Measurements from ENCODE around the gene ZNF207.
"Not testable (repeated sequence)": the region's sequence is repeated elsewhere in the genome, so short reads cannot be mapped to it uniquely, and the experiment has no call there.

The ZNF207 gene

DNA sequence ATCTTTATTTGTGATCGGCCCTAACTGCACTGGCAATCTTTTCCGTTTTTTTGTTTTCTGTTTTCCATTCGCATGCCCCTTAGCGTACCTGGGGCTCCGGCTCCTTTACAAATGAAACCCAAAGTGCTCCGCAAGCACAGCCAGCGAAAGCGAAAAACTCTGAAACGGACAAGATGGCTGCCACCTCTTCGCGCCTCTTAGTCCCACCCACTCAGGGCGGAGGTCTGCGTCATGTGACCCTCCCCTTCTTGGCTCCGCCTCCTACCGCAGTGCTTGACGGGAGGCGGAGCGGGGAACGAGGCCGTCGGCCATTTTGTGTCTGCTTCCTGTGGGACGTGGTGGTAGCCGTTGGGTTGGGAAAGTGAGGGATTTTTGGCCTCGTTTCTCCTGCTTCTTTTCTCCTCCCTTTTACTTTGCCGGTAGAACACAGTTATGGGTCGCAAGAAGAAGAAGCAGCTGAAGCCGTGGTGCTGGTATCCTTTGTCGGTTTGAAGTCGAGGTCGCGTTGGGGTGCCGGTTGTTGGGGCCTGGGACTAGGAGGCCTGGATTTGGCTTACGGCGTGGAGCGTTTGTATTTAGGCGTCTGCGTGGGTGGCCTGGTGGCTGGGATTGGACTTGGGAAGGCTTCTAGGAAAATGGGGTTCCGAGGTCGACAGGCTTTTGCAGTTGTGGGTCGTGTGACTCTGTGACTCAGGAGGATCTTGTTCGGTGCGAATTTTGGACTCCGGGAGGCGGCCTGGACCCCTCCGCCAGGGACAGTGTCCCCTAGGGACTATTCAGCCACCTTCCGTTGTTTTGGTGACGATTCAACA is at the start of gene ZNF207:
Gene ZNF207 (plus strand): TSS at position 304 of the 812 bp plus-strand sequence. CDS start 129 bp downstream, at position 433.
- no peaks in the 10 kb centered on the region for H3K27me3 ChIP-seq (ENCODE audit: insufficient read depth, low read length)
- peak within 1 kb of the TSS; percentile 98 for H3K4me3 ChIP-seq (ENCODE audit: low read length)
- peak within 1 kb of the TSS; percentile 90 for H3K27ac ChIP-seq (ENCODE audit: low read length)
- no peaks in the 10 kb centered on the region for H3K9me3 ChIP-seq (ENCODE audit: insufficient read depth, low read depth, low read length)
- peak within 1 kb of the TSS; percentile 99 for H3K9ac ChIP-seq (ENCODE audit: low read depth, low read length)
- no peaks in the 10 kb centered on the region for H3K4me1 ChIP-seq (ENCODE audit: insufficient read depth, low read length)
- peaks cover 41% of the 10 kb centered on the region for H3K36me3 ChIP-seq (ENCODE audit: insufficient read depth, low read depth, low read length)

DNA sequence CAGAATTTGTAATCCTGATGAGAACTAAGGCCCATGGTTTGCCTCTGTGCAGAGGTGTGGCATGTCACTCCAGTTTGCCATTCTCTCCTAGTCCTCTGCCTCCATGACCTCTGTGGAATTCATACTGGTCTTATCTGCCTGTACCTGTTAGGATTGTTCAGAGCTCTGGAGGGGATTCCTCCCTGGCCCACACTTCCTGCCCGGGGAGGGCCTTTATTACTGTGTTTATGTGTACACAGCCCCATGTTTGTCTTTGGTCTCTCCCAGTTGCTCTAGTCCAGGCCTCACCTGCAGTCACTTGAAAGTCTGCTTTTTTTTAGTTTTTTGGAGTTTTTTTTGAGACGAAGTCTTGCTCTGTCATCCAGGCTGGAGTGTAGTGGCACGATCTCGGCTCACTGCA is 47.9 kb upstream of the ZNF207 start:
- Histone ChIP-seq H3K9ac (ENCODE audit: low read depth, low read length) (no peak overlapping the region), H3K36me3 (ENCODE audit: insufficient read depth, low read depth, low read length) (no peaks in the 10 kb centered on the region), H3K27me3 (ENCODE audit: insufficient read depth, low read length) (no peaks in the 10 kb centered on the region)

DNA sequence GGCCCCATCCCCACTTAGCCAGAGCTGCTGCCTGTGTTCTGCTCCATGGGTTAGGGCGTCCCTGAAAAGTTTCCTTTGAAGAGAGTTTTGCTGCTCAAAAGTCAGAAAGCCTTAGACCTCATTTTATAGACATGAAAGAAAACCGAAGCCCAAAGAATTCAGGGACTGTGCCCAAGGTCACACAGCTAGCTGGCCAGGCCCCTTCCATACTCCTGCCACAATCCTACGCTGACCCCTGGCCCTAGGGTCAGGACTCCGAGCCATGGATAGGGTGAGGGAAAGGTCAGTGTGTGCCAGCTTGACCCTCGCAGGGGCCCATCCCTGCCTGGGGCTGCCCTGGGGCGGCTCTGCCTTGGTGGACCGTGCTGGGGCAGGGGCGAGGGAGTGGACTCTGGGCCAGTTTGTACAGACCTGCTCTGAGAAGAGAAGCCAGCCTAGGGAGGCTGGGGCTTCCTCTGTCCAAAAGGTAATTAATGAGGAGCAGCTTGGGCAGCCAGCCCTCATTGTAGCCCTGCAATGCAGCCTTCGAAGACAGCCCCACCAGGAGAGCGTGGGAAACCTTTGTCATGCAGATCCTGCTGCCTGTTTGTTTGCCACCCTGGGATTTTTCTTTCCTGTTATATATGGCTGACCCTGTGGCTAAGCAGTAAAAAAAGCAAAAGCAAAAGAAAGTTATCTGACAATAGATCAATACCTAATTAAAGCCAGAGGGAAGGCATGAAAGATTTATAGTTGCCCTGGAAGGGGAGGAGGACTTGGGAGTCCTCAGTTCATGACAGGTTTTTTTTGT is 46.9 kb upstream of the ZNF207 start:
- Histone ChIP-seq H3K27ac (ENCODE audit: low read length) (peak overlapping the region; percentile 72), H3K4me3 (ENCODE audit: low read length) (peak overlapping the region; percentile 36; the same call in 1 of the 2 replicates), H3K4me1 (ENCODE audit: insufficient read depth, low read length) (peaks cover 33% of the 10 kb centered on the region), H3K36me3 (ENCODE audit: insufficient read depth, low read depth, low read length) (0 out of 2 replicates have a peak, but pooled peaks cover 6% of the 10 kb centered on the region), H3K9me3 (ENCODE audit: insufficient read depth, low read depth, low read length) (no peaks in the 10 kb centered on the region), H3K27me3 (ENCODE audit: insufficient read depth, low read length) (no peaks in the 10 kb centered on the region), H3K9ac (ENCODE audit: low read depth, low read length) (peak overlapping the region; percentile 74; the same call in 1 of the 2 replicates)

More for the DNA sequence above, 47.9 kb upstream of the ZNF207 start:
- Histone ChIP-seq H3K27ac (ENCODE audit: low read length) (no peak overlapping the region), H3K4me1 (ENCODE audit: insufficient read depth, low read length) (peaks cover 29% of the 10 kb centered on the region), H3K9me3 (ENCODE audit: insufficient read depth, low read depth, low read length) (no peaks in the 10 kb centered on the region), H3K4me3 (ENCODE audit: low read length) (no peak overlapping the region)

DNA sequence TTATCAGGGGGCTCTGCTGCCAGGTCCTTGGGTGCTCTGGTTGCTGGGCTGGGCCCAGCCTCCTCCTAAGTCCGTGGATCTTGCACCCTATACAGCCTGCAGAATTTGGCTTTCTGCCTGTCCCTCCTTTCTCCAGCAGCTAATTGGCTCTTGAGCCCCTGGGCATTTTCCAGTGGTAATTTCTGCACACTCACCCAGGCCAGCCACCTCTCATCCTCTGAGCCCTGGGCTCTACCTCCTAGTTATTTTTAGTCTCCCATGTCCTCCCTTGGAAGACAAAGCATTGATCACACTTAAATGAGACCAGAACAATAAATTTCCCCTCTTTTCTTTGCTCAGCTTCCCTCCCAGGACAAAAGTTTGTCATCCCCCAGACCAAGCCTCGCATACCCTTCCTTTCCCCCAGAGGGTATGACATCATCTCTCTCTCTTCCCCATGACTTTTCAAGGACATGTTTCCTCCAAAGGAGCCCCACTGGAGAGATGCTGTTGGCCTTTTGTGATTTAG is 46.1 kb upstream of the ZNF207 start:
- Histone ChIP-seq H3K9ac (ENCODE audit: low read depth, low read length) (peak overlapping the region; percentile 61; the same call in 1 of the 2 replicates), H3K9me3 (ENCODE audit: insufficient read depth, low read depth, low read length) (no peaks in the 10 kb centered on the region), H3K27ac (ENCODE audit: low read length) (peak overlapping the region; percentile 23), H3K4me3 (ENCODE audit: low read length) (peak overlapping the region; percentile 36; the same call in 1 of the 2 replicates), H3K4me1 (ENCODE audit: insufficient read depth, low read length) (peaks cover 33% of the 10 kb centered on the region), H3K36me3 (ENCODE audit: insufficient read depth, low read depth, low read length) (peaks cover 11% of the 10 kb centered on the region; the same call in 1 of the 2 replicates), H3K27me3 (ENCODE audit: insufficient read depth, low read length) (no peaks in the 10 kb centered on the region)

DNA sequence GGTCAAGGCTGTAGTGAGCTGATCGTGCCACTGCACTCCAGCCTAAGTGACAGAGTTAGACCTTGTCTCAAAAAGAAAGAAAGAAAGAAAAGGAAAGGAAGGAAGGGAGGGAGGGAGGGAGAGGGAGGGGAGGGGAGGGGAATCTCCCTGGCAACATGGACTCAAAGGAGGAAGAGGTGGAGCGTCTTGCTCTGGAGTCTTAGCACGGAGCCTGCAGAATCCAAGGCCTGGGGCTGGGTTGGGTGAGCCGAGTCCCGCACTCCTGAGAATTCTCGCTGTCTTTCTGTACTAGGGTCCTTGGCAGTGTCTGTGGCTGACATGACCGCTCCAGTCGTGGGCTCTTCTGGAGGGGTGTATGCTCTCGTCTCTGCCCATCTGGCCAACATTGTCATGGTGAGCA is 44.9 kb upstream of the ZNF207 start:
- no peak overlapping the region for H3K4me3 ChIP-seq (ENCODE audit: low read length)
- H3K9ac ChIP-seq (ENCODE audit: low read depth, low read length) = no peak overlapping the region; the same call in 1 of the 2 replicates
- H3K27ac ChIP-seq (ENCODE audit: low read length) = peak overlapping the region; percentile 35
- H3K36me3 ChIP-seq (ENCODE audit: insufficient read depth, low read depth, low read length) = peaks cover 11% of the 10 kb centered on the region; the same call in 1 of the 2 replicates
- H3K9me3 ChIP-seq (ENCODE audit: insufficient read depth, low read depth, low read length) = no peaks in the 10 kb centered on the region
- peaks cover 33% of the 10 kb centered on the region for H3K4me1 ChIP-seq (ENCODE audit: insufficient read depth, low read length)
- H3K27me3 ChIP-seq (ENCODE audit: insufficient read depth, low read length) = no peaks in the 10 kb centered on the region

DNA sequence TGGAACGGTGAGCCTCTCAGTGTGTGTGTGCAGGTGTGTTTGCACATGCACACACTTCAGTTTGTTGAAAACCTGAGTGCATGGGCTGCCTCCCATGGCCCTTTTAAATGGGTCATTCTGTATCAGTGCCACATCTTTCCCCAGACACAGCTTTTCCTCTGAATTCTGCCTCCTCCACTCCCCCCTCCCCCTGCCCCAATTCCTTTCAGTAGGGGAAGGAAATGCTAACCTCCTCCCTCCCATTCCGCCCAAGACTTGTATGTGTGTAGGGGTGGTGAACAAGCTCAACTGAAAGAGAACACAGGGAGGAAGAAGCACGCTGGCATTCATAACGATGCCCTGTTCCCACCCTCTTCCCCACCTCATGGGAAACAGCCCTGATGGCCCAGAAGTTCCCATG is 42.3 kb upstream of the ZNF207 start:
- H3K27me3 ChIP-seq (ENCODE audit: insufficient read depth, low read length) = no peaks in the 10 kb centered on the region
- no peaks in the 10 kb centered on the region for H3K9me3 ChIP-seq (ENCODE audit: insufficient read depth, low read depth, low read length)
- H3K4me1 ChIP-seq (ENCODE audit: insufficient read depth, low read length) = peaks cover 37% of the 10 kb centered on the region
- H3K36me3 ChIP-seq (ENCODE audit: insufficient read depth, low read depth, low read length) = peaks cover 11% of the 10 kb centered on the region; the same call in 1 of the 2 replicates
- H3K4me3 ChIP-seq (ENCODE audit: low read length) = no peak overlapping the region
- no peak overlapping the region for H3K27ac ChIP-seq (ENCODE audit: low read length)
- no peak overlapping the region for H3K9ac ChIP-seq (ENCODE audit: low read depth, low read length)

DNA sequence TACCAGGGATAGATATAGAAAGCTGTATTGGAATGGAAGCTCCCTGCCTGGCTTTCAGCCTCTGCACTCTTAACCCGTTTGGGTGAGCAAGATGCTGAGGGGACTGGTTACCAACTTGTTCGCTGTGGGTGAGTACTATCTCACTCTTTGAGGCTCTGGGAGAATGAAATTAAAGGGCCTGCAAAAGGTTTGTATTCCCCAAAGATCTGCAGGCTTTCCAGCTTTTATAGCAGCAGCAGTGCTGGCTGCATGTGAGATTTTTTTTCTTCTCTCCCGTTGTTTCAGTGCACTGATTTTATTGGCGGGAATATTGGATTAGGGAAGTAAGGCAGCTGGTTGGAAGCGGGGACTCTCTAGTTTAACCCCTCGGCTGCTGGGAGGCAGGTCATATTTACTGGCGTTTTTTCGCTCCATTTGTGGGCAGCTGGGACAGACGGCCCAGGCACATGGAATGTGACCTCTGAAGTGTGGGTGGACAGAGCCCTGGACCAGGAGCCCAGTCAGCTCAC is 38.9 kb upstream of the ZNF207 start:
- peak overlapping the region; percentile 12; the same call in 1 of the 2 replicates for H3K4me3 ChIP-seq (ENCODE audit: low read length)
- peaks cover 11% of the 10 kb centered on the region; the same call in 1 of the 2 replicates for H3K36me3 ChIP-seq (ENCODE audit: insufficient read depth, low read depth, low read length)
- H3K27ac ChIP-seq (ENCODE audit: low read length) = no peak overlapping the region
- H3K9ac ChIP-seq (ENCODE audit: low read depth, low read length) = peak overlapping the region; percentile 32; the same call in 1 of the 2 replicates
- peaks cover 14% of the 10 kb centered on the region; the same call in 1 of the 2 replicates for H3K4me1 ChIP-seq (ENCODE audit: insufficient read depth, low read length)
- no peaks in the 10 kb centered on the region for H3K9me3 ChIP-seq (ENCODE audit: insufficient read depth, low read depth, low read length)
- no peaks in the 10 kb centered on the region for H3K27me3 ChIP-seq (ENCODE audit: insufficient read depth, low read length)

DNA sequence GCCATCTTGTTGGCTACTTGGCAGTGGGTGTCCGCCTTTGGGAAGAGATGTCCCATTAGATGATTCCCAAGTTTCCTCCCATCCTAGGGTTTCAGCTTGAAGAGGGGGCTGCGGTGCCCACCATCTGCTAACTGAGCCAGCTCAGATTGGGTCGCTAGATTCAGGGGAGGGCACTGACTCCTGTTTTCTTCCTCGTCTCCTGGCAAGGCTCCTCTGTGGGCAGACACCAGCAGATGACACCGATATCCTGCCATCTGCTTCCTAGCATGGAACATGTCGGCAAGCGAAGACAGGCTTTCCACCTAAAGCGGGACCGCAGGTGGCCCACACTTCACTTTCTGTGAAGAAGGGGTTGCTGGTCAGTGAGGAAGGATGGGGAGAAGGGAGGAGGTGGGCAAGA is 35.3 kb upstream of the ZNF207 start:
- Histone ChIP-seq H3K27ac (ENCODE audit: low read length) (no peak overlapping the region), H3K9ac (ENCODE audit: low read depth, low read length) (no peak overlapping the region), H3K36me3 (ENCODE audit: insufficient read depth, low read depth, low read length) (no peaks in the 10 kb centered on the region), H3K4me3 (ENCODE audit: low read length) (no peak overlapping the region), H3K4me1 (ENCODE audit: insufficient read depth, low read length) (peaks cover 10% of the 10 kb centered on the region; the same call in 1 of the 2 replicates), H3K9me3 (ENCODE audit: insufficient read depth, low read depth, low read length) (no peaks in the 10 kb centered on the region), H3K27me3 (ENCODE audit: insufficient read depth, low read length) (no peaks in the 10 kb centered on the region)

DNA sequence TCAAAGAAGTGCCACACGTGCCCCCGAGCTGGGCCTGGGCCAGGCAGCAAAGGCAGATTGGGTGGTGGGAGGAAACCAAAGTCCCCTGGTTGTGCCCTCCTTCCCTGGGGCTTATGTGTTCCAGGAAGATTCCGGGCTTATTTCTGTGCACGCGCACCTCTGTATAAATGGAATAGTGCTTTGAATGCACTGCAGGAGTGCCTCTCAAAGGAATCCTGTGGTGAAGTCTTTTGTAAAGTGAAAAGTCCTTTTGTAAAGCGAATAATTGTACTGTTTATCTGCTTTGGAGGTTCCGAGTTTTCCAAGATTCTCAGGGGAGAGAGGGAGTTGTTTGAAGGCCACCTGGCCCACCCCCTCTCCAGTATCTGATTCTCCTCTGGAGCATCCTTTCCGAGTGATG is 34.8 kb upstream of the ZNF207 start:
- Histone ChIP-seq H3K36me3 (ENCODE audit: insufficient read depth, low read depth, low read length) (no peaks in the 10 kb centered on the region), H3K27ac (ENCODE audit: low read length) (no peak overlapping the region), H3K9me3 (ENCODE audit: insufficient read depth, low read depth, low read length) (no peaks in the 10 kb centered on the region), H3K9ac (ENCODE audit: low read depth, low read length) (no peak overlapping the region), H3K4me3 (ENCODE audit: low read length) (no peak overlapping the region), H3K27me3 (ENCODE audit: insufficient read depth, low read length) (no peaks in the 10 kb centered on the region), H3K4me1 (ENCODE audit: insufficient read depth, low read length) (peaks cover 10% of the 10 kb centered on the region; the same call in 1 of the 2 replicates)

DNA sequence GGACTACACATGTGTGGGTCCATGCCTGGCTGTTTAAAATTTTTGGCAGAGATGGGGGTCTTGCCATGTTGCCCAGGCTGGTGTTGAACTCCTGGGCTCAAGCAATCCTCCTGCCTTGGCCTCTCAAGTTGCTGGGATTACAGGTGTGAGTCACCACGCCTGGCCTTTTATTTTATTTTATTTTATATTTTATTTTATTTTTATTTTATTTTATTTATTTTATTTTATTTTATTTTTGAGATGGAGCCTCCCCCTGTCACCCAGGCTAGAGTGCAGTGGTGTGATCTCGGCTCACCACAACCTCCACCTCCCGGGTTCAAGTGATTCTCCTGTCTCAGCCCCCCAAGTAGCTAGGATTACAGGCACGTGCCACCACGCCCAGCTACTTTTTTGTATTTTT is 33.3 kb upstream of the ZNF207 start:
- not testable (repeated sequence) for H3K9me3 ChIP-seq (ENCODE audit: insufficient read depth, low read depth, low read length); H3K9ac ChIP-seq (ENCODE audit: low read depth, low read length); H3K27me3 ChIP-seq (ENCODE audit: insufficient read depth, low read length); H3K4me1 ChIP-seq (ENCODE audit: insufficient read depth, low read length); H3K36me3 ChIP-seq (ENCODE audit: insufficient read depth, low read depth, low read length); H3K27ac ChIP-seq (ENCODE audit: low read length); H3K4me3 ChIP-seq (ENCODE audit: low read length)

DNA sequence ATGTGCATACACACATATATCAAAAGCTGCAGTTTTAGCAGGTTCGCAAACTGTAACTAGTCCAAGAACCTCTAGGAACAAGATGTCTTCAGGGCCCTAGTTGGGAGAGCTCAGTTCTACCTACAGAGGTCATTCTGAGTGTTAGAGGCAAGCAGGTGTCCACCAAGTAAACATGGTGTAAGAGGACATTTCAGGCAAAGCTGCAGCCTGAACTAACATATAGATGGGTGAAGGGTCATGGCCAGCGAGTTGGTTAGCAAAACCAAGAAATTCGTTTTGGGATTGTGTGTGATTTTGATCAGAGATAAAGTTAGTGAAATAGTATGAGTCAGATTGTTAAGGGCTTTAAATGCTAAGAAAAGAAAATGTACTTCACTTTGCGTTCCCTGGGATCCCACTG is 32.6 kb upstream of the ZNF207 start:
- Histone ChIP-seq H3K9ac (ENCODE audit: low read depth, low read length) (no peak overlapping the region), H3K4me3 (ENCODE audit: low read length) (no peak overlapping the region), H3K27me3 (ENCODE audit: insufficient read depth, low read length) (no peaks in the 10 kb centered on the region), H3K4me1 (ENCODE audit: insufficient read depth, low read length) (no peaks in the 10 kb centered on the region), H3K27ac (ENCODE audit: low read length) (no peak overlapping the region), H3K9me3 (ENCODE audit: insufficient read depth, low read depth, low read length) (no peaks in the 10 kb centered on the region), H3K36me3 (ENCODE audit: insufficient read depth, low read depth, low read length) (no peaks in the 10 kb centered on the region)

All from iPS-20b (cell line).